Measurements from ENCODE around the gene MANEA.

Gene MANEA

GRCh38 chr6:95589826-95590570 is 12.7 kb downstream of the MANEA start:
- DNase-seq = no peak

- DNase-seq = no peak
These were observed 15.7 kb downstream of the MANEA start for GRCh38 chr6:95593025-95593424.

DNA sequence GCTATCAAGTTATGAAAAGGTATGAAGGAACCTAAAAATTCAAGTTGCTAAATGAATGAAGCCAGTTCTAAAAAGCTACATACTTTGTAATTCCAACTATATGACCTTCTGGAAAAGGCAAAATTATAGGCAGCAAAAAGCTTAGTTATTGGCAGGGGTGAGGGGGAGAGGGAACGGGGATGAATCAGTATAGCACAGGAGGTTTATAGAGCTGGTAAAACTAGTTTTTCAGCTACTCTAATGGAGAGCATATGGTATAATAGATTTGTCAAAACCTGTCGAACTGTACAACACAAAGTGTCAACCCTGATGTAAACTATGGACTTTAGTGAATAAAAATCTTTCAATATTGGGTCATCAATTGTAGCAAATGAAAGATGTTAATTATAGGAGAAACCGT is 18.7 kb downstream of the MANEA start:
- DNase-seq = no peak

GRCh38 chr6:95599706-95600105 is 22.4 kb downstream of the MANEA start:
- DNase-seq = no peak

DNA sequence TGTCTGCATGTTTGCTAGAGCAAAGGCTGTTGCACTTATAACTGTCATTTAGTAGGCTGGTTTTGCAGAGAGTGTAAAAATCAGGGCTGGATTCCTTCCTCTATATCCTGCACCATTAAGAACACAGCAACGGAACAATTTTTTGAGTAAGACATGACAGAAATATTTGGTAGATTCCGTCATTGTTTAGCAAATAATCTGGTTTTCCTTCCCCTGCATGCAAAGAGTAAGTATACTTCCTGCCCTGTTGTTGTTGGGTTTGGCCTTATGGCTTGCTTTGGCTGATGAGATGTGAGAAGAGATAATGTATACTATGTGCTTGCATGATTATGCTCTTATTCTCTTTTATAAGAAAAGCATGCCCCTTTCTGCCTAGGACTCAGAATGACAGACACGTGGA is 23.8 kb downstream of the MANEA start:
- no peak for DNase-seq

DNA sequence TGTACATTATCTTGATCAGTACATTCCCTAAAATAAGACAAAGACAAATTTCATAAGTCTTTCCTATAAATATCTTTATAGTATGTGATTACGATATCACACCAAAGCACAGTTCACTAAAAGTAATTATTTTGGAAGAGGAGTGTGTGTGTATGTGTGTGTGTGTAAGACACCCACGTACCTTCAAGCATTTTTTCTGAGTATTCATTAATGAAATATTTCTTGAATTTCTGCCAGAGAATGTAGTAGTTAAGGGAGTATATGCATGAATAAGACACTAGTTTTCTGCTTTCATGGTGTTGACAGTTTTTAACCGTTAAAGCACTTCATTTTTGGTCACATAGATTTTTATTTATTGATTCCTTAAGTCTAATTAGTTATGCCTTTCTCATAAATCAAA is 36.8 kb downstream of the MANEA start:
- no peak for DNase-seq

DNA sequence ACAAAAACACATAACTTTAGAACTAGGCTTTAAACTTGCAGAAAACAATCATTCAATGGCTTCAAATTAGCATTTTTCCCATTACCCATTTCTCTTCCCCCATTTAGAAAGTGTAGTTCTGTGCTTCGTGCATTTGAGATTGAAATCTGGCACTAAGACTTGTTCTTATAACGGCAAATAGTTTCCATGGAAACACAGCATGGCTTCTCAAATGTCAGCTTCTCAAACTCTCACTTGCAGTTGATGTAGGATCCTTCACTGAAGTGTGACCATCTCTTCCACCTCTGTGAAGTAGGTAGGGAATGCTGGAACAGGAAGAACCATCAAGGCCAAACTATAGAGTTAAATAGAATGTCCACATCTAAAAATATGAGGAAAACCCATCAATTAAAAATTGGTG is 52.2 kb downstream of the MANEA start:
- no peak for DNase-seq

- DNase-seq = no peak
These were observed 59.5 kb downstream of the MANEA start for GRCh38 chr6:95636552-95637431.

GRCh38 chr6:95648636-95649035 is 71.3 kb downstream of the MANEA start:
- DNase-seq = no peak

DNA sequence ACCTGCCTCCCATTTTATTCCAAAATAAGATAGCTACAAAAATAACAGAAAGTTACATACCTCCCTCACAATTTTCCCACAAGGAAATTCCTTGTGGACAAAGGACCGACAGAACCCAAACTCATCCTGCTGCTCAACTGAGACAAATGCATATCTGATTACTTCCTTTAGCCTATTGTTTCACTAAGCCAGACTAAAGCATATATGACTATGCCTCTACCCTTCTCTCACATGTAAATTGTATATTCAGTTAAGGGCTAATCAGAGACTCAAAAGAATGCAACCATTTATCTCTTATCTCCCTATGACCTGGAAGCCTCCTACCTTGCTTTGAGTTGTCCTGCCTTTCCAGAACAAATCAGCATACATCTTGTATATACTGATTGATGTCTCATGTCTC is 72.1 kb downstream of the MANEA start:
- DNase-seq = no peak

DNA sequence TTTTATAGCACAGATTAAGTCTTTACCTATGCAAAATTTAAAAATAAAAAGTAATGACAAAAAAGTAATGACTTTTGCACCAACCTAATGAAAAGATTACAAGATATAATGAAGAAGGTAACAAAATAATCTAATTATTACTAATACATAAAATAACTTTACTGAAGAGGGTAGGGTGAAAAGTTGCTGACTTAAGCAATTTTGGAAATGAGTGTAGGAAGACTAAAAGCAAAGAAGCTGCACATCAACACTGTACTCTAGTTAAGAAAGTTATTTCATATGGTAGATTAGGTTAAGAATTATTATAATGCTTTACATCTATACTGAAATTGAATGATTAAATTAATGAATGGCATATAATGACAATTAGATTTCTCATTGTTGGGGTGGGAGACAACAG is 76.8 kb downstream of the MANEA start:
- DNase-seq = no peak

DNA sequence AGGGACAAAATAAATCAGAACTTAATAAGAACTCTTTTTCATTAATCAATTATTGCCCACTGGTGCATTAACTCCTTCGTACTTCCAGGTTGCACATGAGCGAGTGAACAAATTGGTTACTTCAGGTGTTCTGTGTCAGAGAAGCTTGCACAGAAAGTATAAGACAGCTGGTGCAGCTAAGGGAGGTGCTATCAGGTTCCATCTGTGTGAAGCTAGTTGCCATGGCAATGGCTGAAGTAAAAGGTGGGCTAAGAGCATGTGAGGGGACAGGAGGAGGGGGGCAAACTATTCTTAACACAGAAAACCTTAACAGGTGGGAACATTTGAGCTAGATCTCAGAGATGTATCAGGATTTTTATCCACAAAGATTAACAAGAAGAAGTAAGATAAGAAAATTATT is 81.6 kb downstream of the MANEA start:
- DNase-seq = no peak

Data from activated CD4-positive, alpha-beta T cell treated with anti-CD3 and anti-CD28 coated beads for 4 hours (primary cell).